GM12874 (cell line): ENCODE data around the gene IP6K2.

Experiments used
- TF ChIP-seq, protein P1 (sequence below): IDR thresholded peaks from 2 replicates; pipeline ENCODE4 v1.5.1; 2011; ENCODE audit warnings: low read depth, mild to moderate bottlenecking, control low read depth, low read length, moderate library complexity; ENCODE audit not compliant: insufficient read depth

The IP6K2 gene, protein sequence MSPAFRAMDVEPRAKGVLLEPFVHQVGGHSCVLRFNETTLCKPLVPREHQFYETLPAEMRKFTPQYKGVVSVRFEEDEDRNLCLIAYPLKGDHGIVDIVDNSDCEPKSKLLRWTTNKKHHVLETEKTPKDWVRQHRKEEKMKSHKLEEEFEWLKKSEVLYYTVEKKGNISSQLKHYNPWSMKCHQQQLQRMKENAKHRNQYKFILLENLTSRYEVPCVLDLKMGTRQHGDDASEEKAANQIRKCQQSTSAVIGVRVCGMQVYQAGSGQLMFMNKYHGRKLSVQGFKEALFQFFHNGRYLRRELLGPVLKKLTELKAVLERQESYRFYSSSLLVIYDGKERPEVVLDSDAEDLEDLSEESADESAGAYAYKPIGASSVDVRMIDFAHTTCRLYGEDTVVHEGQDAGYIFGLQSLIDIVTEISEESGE

DNA sequence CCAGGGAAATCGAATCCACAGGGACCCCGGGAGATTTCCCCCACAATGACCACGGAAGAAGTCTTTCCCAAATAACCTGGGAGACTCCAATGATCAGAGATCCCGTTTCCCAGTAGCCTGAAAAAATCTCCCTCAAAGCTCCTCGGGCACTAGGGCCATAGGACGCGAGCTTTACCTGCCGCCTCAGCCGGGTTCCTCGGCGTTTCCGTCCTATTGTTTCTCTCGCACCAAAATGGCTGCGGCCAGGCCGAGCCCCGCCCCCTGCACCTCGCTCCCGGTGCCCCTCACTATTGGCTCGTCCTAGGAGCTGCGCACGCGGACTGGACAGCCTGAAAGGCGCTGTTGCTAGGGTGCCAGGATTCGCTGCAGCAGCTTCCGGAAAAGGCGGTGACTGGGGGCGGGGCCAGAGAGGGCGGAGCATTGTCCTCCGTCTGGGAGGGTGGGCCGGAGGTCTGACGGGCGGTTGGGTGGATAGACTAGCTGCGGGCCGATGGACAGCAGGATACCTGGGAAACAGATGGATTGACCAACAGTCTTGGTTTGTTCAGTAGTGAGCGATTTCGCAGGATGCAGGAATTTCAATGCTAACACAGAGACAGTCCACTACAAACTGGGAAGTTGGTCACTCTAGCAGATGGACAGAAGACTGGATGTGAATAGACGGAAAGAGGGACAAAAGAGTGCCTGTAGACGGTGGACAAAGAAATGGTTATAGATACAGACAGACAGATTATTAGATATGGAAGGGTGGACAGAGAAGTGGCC lies at the start of gene IP6K2:
Gene IP6K2, minus strand, starts transcription at position 240 of the 765 bp plus-strand sequence. CDS start 21,930 bp downstream, outside the sequence.
- TF ChIP-seq, protein P1, sequence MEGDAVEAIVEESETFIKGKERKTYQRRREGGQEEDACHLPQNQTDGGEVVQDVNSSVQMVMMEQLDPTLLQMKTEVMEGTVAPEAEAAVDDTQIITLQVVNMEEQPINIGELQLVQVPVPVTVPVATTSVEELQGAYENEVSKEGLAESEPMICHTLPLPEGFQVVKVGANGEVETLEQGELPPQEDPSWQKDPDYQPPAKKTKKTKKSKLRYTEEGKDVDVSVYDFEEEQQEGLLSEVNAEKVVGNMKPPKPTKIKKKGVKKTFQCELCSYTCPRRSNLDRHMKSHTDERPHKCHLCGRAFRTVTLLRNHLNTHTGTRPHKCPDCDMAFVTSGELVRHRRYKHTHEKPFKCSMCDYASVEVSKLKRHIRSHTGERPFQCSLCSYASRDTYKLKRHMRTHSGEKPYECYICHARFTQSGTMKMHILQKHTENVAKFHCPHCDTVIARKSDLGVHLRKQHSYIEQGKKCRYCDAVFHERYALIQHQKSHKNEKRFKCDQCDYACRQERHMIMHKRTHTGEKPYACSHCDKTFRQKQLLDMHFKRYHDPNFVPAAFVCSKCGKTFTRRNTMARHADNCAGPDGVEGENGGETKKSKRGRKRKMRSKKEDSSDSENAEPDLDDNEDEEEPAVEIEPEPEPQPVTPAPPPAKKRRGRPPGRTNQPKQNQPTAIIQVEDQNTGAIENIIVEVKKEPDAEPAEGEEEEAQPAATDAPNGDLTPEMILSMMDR = no peak

DNA sequence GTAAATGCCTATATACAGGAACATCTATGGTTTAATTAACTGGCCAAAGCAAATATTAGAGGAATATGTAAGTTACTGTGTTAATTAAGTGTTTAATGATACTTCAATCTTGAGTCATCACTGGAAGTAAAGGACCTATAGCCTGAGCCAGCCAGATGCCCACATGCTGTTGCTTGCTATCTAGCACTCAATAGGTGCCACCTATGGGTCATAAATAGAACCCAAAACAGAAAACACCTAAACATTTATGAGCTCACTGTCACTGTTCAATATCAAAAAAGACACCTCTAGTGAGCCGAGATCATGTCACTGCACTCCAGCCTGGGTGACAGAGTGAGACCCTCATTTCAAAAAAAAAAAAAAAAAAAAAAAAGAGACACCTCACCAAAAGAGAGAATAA lies 48.4 kb upstream of the IP6K2 start:
- TF ChIP-seq, protein P1 = 0 out of 2 replicates have a peak, but pooled peaks have one; percentile 4

DNA sequence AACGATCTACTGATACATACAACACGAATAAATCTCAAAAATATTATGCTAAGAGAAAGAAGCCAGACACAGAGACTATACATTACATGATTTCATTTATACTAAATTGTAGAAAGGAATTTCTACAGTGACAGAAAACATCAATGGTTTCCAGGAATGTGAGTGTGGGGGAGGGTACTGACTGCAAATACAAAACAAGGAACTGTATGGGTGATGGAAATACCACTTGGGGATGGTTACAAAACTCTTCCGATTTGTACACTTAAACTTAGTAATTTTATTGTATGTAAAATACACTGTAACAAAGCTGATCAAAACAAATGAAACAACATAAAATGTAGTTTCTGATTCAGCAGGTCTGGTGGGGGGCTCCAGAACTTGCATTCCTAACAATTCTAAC lies 45.8 kb upstream of the IP6K2 start:
- TF ChIP-seq, protein P1 = no peak

DNA sequence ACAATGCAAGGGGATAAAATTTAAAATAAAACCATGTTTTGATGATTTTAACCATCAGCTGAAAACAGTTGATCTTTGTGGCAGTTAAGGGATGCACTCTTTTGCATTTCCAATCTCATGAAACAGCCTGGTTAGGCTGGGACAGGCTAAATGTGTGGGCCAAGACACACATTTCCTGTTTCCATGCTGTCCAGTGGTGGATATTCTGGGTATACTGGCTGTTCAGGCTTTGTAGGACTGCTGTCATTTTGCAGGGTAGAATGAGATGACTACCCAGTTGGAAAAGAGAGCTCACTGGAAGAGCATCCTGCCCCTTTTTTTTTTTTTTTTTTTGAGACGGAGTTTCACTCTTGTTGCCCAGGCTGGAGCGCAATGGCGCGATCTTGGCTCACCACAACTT lies 42.0 kb upstream of the IP6K2 start:
- TF ChIP-seq, protein P1 = no peak

DNA sequence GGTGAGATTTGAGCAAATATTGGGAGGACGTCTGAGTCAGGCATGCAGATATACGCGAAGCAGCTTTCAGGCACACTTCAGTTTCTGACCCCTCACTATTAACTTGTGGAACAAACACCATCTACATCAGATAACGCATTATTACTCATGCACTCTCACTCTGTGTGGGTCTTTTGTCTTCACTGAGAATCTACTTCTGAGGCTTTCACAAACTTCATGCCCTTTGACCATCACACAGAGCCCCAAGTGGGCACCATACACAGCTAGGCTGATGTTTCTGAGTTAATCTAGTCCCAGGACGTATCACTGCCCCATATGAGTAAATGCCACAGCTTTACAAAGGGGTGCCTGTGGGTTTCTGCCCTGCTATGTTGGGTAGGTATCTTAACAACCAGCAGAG lies 39.6 kb upstream of the IP6K2 start:
- TF ChIP-seq, protein P1 = no peak

DNA sequence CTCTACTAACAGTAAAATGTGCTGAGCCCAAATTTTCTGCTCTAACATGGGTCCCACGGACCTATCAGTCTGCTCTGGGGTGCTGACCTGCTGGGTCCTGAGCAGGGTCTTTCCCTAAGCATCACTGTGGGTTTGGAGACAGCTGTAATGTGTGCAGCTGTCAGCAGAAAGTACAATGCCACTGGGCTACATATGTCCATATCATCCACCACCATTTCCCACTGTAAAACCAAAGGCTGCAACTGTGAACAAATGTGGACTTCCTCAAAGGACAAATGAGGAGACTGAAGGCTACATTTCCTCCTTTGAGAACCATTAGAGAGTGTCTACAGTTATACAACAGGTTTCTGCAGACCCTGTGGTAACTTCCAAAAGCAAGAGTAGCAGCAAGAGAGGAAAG lies 33.8 kb upstream of the IP6K2 start:
- TF ChIP-seq, protein P1 = no peak

DNA sequence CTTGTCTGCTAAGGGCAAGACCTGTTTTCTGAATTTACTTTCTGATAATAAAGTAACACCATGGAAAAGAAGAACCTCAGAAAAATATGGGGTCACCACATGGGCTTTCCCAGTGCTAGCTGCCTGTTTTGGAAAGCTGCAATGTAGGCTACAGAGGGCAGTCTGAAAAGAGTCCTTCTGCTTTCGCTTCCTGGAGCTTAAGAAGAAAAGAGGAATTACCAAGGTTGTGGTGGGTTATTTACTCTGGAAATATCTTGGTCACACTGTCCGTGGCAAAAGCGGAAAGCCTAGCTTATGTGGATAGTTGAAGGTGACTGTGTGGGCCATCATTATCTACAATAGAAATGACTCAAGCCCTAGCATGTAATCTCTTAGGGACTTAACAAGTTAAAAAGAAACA lies 31.7 kb upstream of the IP6K2 start:
- TF ChIP-seq, protein P1 = no peak
